Right cardiac atrium (tissue), 5 donors: ENCODE measurements around the gene HMGA1. TPM values are rescaled to one million over a fixed set of nuclear protein-coding genes. Genes with fewer than 3 reads are reported as not detected.

Source experiments
- ATAC-seq, 2 donors: fragments of 200-7000 bp; cut with Tn5 transposase; one replicate each; pipeline versions ENCODE4 v1.8.0 to v1.9.1; 2020; ENCODE audit warnings: moderate library complexity in 2 of 2, mild to moderate bottlenecking in 1 of 2
- DNase-seq, 3 donors: peaks; one replicate each; pipeline ENCODE4 v3.0.0-alpha.2; 2020
- H3K27ac ChIP-seq: one replicate; pipeline ENCODE4 v1.5.1; 2013; ENCODE audit warnings: mild to moderate bottlenecking, low read length, control low read depth, moderate library complexity
- H3K27me3 ChIP-seq: one replicate; pipeline ENCODE4 v1.6.1; 2013; ENCODE audit not compliant: control insufficient read depth, insufficient read depth
- H3K4me1 ChIP-seq: one replicate; pipeline ENCODE4 v1.6.1; 2013; ENCODE audit warnings: low read length; ENCODE audit not compliant: control insufficient read depth, insufficient read depth
- H3K4me3 ChIP-seq: one replicate; pipeline ENCODE4 v1.5.1; 2013; ENCODE audit warnings: low read length, control low read depth
- H3K9me3 ChIP-seq: one replicate; pipeline ENCODE4 v1.6.1; 2013; ENCODE audit warnings: low read length; ENCODE audit not compliant: control insufficient read depth
- WGBS: extraction: QIAGEN DNeasy Blood & Tissue Kit; methylation state at CpG from one replicate; pipeline ENCODE4 v1.1.7; 2013; 5-methylcytosine and 5-hydroxymethylcytosine counted together
- intact Hi-C, 4 donors: fragments of 100-400 bp; cut with DNase I; formaldehyde crosslinking; loops; one replicate each; pipeline versions ENCODE4 v1.11.0 to v1.14.0; 2022 to 2023
- polyA plus RNA-seq: library from polyadenylated mRNA; stranded (reverse); fragments of 200-250 nt; gene quantifications from one replicate; pipeline ENCODE4 v1.2.3, GENCODE V29; 2013
- total RNA-seq, 4 donors: library from RNA; stranded (reverse); fragmentation: NEBNext Ultra II Directional; extraction: Animal tissue kit (Norgen Biotek cat#: 25700); gene quantifications; one replicate each; pipeline ENCODE4 v1.2.1, GENCODE V29; 2021
- donor health status: healthy with polysubstance abuse.
- donor health status: DM: no; HTN: yes; CAD: no.
- donor health status: DM: no; HTN: no; CAD: no.
- donor health status: DM: no; HTN: yes; CAD: no; lungs with severe emphysema.
- donor health status: DM: yes; HTN: yes; CAD: no.

The HMGA1 gene
- total and polyA plus RNA-seq, 5 donors, result 29.7 to 43.0 (median 35.5) TPM

GRCh38 chr6:34223956-34224940, 12.4 kb upstream of the HMGA1 start:
- H3K4me3 ChIP-seq, result peak overlapping the region; percentile 66
- H3K27me3 ChIP-seq, result no peaks in the 10 kb centered on the region
- H3K27ac ChIP-seq, result peak overlapping the region; percentile 90
- no peaks in the 10 kb centered on the region for H3K9me3 ChIP-seq
- peak; percentile 91 to 97 (median 97) for DNase-seq
- WGBS, result 2% methylated on average over 55 of the region's 55 CpGs
- peak; percentile 98 for ATAC-seq
- no peaks in the 10 kb centered on the region for H3K4me1 ChIP-seq
- intact Hi-C loops, result no loop called here

- H3K27ac ChIP-seq, result no peak overlapping the region
- intact Hi-C loops, result no loop called here
- ATAC-seq, result no peak
- no peak for DNase-seq
- H3K27me3 ChIP-seq, result no peaks in the 10 kb centered on the region
- H3K4me1 ChIP-seq, result no peaks in the 10 kb centered on the region
- H3K4me3 ChIP-seq, result no peak overlapping the region
- H3K9me3 ChIP-seq, result no peaks in the 10 kb centered on the region
- WGBS, result 89% methylated on average over 5 of the region's 5 CpGs
Measured at GRCh38 chr6:34225551-34225950, 11.1 kb upstream of the HMGA1 start.

DNA sequence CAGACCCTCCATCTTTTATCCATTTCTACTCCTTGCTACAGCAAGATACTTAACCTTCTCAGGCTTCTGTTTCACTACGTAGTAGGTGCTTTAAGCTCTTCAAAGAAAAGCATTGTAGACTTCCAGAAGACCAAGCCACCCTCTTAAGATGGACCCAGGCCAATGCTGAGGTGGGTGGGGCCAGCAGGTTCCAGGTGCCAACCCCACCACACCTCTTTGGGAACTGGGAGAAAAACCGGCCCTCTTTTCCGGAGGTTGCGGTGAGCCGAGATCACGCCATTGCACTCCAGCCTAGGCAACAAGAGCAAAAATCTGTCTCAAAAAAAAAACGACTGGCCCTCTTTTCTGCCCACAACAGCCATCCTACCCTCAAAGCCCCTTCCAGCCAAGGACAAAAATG, 10.6 kb upstream of the HMGA1 start:
- Histone ChIP-seq H3K4me1 (no peaks in the 10 kb centered on the region), H3K27ac (no peak overlapping the region), H3K9me3 (no peaks in the 10 kb centered on the region), H3K4me3 (no peak overlapping the region), H3K27me3 (no peaks in the 10 kb centered on the region)
- DNase-seq, result no peak
- ATAC-seq, result no peak
- intact Hi-C loops, result no loop called here
- WGBS, result 81% methylated on average over 7 of the region's 7 CpGs

DNA sequence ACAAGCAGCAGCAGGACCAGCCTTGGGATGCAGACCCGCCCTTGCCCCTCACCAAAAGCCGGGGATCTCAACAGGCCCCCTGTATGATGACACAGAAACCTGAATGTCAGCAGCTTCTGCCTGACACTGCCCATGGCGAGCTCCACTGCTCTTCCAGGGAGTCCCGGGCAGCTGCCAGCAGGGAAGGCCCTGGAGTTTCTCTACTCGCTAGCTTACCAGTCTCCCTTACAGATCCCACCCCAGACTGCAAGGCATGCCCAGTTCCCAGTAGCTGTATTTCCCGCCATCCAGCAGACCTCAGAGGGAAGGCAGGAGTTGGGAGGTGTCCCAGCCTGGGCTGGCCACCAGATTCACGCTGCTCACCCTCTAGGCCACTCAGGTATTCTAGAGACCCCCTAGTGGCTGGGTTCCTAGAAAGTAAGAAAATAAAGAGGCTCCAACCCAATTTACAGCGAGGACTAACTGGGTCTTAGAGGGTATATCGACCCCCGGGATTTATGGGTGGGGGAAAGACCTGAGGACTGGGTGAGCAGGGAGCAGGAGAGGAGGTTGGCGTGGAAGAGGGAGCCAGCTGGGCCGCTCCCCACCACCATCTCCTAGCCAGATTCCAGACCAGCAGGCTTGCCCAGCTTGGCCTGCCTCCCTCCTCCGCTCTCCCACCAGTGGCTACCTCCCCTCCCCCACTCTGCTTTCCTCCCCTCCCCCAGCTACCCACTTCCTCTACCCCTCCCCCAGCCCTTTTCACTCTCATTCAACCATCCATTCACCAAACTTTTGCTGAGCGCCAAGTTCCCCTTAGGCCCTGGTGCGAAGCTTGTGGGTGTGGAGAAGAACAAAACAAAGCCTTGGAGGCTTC, 9.7 kb upstream of the HMGA1 start:
- no peak overlapping the region for H3K27ac ChIP-seq
- H3K27me3 ChIP-seq, result no peaks in the 10 kb centered on the region
- intact Hi-C loops, result no loop called here
- DNase-seq, result no peak
- H3K4me3 ChIP-seq, result no peak overlapping the region
- H3K9me3 ChIP-seq, result no peaks in the 10 kb centered on the region
- ATAC-seq, result no peak
- H3K4me1 ChIP-seq, result no peaks in the 10 kb centered on the region
- 87% methylated on average over 15 of the region's 15 CpGs for WGBS

DNA sequence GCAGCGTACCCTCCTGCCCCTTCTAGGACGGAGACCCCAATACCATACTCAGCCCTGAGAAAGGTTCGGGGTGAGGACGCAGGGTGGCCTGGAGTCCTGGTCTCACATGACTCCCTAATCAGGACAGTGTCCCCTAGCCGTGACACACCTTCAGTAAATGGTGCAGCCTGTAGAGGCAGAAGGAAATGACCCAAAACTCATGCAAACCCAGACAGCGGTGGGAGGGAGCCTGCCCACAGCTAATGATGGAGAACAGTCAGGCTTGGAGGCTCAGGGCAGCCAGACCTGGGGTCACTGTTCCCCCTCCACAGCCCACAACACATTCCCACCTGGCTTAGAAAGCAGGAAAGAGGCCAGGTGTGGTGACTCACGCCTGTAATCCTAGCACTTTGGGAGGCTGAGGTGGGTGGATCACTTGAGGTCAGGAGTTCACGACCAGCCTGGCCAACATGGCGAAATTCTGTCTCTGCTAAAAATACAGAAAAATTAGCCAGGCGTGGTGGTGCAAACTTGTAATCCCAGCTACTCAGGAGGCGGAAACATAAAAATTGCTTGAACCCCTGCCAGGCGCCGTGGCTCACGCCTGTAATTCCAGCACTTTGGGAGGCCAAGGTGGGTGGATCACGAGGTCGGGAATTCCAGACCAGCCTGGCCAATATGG, 8.8 kb upstream of the HMGA1 start:
- Histone ChIP-seq H3K9me3 (no peaks in the 10 kb centered on the region), H3K27ac (no peak overlapping the region), H3K27me3 (no peaks in the 10 kb centered on the region), H3K4me1 (no peaks in the 10 kb centered on the region), H3K4me3 (no peak overlapping the region)
- no peak for ATAC-seq
- intact Hi-C loops, result no loop called here
- 90% methylated on average over 16 of the region's 16 CpGs for WGBS
- DNase-seq, result no peak

DNA sequence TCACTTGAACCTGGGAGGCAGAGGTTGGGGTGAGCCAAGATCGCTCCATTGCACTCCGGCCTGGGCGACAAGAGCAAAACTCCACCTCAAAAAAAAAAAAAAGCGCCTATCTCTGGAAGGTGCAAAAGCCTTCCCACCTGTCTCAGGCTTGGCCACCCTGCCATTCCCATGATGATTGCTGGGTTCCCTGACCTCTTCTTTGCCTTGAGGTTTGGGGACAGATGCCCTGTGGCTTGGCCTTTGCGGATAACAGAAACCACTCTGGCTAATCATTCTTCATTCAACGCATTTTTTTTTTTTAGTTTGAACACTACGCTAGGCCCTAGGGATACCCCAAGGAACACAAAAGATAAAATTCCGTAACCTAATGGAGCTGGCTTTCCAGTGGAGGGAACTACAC, 6.8 kb upstream of the HMGA1 start:
- ATAC-seq, result no peak
- Histone ChIP-seq H3K4me1 (no peaks in the 10 kb centered on the region), H3K27ac (no peak overlapping the region), H3K4me3 (no peak overlapping the region), H3K9me3 (no peaks in the 10 kb centered on the region), H3K27me3 (no peaks in the 10 kb centered on the region)
- intact Hi-C loops, result loop anchor here in 1 of 4 donors (5.0 kb wide), 1 partner anchor 33 kb away; no protein-coding TSS in a partner anchor
- DNase-seq, result no peak
- WGBS, result 89% methylated on average over 8 of the region's 8 CpGs

DNA sequence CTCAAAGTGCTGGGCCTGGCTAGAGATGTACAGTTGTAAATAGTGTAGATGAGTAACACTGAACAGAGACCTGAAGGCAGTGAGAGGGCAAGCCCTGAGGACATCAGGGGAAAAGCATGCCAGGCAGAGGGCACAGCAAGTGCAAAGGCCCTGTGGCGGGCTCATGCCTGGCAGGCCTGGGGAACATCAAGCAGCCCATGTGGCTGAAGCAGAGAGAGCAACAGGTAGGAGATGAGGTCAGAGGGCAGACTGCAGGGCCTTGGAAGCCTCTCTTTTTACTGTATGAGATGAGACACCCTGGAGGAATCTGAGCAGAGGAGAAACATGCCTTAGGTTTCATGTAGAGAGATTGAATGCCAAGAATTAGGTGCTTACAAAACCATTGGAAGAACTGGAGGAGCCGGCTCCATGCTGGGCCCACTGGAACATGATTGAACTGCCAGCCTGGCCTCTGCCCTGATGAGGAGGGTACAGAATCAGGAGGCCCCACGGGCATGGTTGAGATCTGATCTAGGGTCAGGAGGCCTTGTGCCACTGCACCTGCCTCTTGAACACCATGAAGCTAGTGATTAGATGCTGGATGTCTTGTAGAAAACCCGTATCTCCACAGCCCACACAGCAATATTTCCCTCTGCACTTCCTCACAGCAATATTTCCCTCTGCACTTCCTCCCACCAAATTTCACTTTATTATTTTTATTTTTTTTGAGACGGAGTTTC, 5.9 kb upstream of the HMGA1 start:
- DNase-seq (no peak), ATAC-seq (no peak)
- intact Hi-C loops, result loop anchor here in 1 of 4 donors (5.0 kb wide), 1 partner anchor 34 kb away; no protein-coding TSS in a partner anchor

DNA sequence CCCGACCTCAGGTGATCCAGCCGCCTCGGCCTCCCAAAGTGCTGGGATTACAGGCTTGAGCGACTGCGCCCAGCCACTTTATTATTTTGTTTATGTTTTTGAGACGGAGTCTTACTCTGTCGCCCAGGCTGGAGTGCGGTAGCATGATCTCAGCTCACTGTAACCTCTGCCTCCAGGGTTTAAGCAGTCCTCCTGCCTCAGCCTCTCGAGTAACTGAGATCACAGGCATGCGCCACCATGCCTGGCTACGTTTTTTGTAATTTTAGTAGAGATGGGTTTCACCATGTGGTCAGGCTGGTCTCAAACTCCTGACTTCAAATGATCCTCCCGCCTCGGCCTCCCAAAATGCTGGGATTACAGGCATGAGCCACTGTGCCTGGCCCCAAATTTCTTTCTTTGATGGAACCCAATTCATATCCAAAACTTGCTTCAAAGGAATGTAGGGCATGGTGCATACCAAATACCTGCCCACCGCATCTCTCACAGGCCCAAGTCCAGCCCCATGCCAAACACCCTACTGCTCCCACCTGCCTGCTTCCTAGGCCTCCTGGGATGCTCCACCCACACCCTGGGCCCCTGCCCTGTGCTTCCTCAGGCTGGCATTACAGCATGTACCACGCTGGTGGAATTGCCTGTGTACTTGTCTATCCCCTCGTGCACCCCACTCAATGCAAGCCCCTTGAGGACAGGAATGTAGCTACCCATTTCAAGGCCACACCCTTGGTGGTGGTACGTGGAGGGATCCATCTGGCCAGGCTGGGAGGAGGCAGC, 4.9 kb upstream of the HMGA1 start:
- Histone ChIP-seq H3K9me3 (no peaks in the 10 kb centered on the region), H3K27me3 (no peaks in the 10 kb centered on the region), H3K4me1 (peaks cover 2% of the 10 kb centered on the region), H3K27ac (no peak overlapping the region), H3K4me3 (no peak overlapping the region)
- intact Hi-C loops, result loop anchor here in 1 of 4 donors (5.0 kb wide), 1 partner anchor 34 kb away; no protein-coding TSS in a partner anchor
- 96% methylated on average over 17 of the region's 17 CpGs for WGBS
- ATAC-seq (no peak), DNase-seq (no peak)

More for the DNA sequence above, 5.9 kb upstream of the HMGA1 start:
- H3K27me3 ChIP-seq, result no peaks in the 10 kb centered on the region
- no peak overlapping the region for H3K27ac ChIP-seq
- WGBS, result 75% methylated on average over 5 of the region's 5 CpGs
- no peak overlapping the region for H3K4me3 ChIP-seq
- H3K4me1 ChIP-seq, result no peaks in the 10 kb centered on the region
- H3K9me3 ChIP-seq, result no peaks in the 10 kb centered on the region

DNA sequence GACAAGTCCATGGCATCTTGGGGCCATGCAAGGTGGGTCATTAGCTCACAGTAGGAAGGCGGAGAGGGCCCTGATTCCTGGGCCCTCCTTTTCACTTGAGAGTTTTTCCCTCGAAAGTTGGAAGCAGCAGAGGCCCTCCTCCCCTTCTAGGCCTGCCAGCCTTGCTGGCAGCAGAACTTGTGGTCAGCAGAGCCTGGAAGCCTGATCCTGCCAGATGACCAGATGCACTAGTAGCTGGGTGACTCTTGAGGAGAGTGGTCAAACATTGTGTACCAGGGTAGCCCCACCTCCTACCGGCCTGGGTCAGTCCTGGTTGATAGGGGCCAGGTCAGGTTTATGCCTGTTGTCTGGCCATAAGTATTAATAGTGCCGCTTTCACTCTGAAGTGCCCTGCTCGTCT, 3.8 kb upstream of the HMGA1 start:
- Histone ChIP-seq H3K9me3 (no peaks in the 10 kb centered on the region), H3K4me3 (no peak overlapping the region), H3K4me1 (peaks cover 2% of the 10 kb centered on the region), H3K27me3 (no peaks in the 10 kb centered on the region), H3K27ac (no peak overlapping the region)
- DNase-seq (no peak), ATAC-seq (no peak)
- intact Hi-C loops, result loop anchor here in 1 of 4 donors (5.0 kb wide), 1 partner anchor 36 kb away; no protein-coding TSS in a partner anchor
- 73% methylated on average over 5 of the region's 5 CpGs for WGBS
